IPS DF 4.7 (cell line): ENCODE results near the gene ALDH1L2.

Experiments
- DNase-seq: peaks from one replicate; pipeline ENCODE4 v3.0.0-alpha.2; 2013; ENCODE audit warnings: low spot score; ENCODE audit errors: extremely low read depth

ALDH1L2 gene

DNA sequence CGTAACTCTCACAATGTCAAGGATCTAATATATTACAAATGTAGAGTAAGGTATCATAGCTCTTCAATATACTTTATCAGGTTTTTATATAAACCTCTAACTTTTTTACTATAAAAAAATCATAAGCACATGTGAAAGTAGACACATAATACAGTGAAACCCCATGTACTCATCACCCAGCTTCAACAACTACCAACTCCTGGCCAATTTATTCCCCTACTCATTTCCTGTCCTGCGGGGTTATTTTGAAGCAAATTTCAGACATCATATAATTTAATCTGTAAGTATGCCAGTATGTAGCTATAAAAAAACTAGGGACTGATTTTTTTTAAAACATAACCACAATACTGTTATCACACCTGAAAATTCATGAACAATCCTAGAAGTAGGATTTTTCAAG, 50.4 kb downstream of the ALDH1L2 start:
- DNase-seq = no peak

- no peak for DNase-seq
Observed at GRCh38 chr12:105032703-105033357, 51.4 kb downstream of the ALDH1L2 start.

- DNase-seq = no peak
Observed at GRCh38 chr12:105030820-105031807, 53.1 kb downstream of the ALDH1L2 start.

DNA sequence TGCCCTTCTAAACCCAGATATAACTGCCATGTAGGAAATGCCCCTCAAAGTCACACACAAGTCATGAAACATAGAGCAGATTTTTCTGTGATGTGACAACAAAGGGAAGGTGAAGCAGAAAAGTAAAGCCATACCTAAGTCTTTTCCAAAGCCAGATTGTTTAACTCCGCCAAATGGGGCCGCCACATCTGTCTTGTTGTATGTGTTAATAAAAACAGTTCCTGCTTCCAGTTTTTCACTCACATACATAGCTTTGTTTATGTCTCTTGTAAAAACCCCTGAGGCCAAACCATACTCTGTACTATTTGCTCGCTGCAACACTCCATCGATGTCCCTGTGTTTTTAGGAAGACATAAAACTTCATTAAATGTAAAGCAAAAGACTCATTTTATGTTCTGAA, 57.8 kb downstream of the ALDH1L2 start:
- no peak for DNase-seq

DNA sequence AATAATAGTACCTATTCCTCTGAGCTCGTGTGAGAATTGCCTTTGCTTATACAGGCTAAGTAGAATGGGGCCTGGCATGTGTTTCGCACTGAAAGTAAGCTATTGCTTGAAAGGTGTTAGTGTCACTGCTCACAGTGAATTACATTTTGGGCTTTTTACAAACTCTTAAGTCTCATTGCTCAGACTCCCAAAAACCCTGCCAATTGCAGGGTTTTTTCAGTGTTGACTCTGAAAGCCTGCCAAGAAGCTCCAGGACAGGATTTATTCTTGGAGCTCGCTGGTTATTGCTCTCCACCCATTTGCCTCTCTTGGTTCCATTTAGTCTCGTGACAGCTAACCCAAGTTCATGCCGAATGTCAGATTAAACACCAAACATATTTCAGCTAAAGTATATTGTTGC, 58.4 kb downstream of the ALDH1L2 start:
- no peak for DNase-seq

DNA sequence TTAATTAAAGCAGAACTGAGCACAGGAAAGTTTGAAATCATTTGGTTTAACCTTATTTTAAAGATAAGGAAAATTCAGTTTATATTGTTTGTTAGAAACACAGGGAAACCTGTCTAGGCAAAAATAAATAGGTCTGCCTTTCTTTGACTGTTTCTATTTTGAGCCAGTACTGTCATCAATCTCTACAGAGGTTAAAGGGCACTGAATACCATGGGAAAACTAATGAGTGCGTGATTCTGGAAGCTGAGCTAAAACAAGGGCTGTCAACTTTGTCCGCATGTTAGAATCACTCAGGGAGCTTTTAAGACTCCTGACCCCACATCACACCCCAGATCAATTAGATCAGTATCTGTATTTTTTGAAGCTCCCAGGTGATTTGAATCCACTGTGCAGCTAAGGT, 59.3 kb downstream of the ALDH1L2 start:
- no peak for DNase-seq

GRCh38 chr12:105020241-105020962, 63.9 kb downstream of the ALDH1L2 start:
- DNase-seq = no peak

DNA sequence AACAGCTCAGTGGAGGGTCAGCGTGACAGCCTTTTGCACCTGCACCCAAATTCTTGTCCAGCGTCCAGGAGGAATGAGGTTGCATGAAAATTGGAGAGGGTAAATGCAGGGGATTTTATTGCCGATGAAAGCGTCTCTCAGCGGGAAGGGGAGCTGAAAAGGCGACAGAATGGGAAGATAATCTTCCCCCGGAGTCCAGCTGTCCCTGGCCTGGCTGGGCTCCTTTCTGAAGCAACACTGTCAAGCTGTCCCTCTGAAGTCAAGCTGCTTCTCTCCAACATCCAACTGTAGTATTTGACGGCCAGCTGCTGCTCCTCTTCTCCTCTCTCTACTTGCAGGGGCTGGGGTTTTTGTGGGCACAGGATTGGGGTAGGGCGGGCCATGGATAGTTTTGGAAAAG, 65.5 kb downstream of the ALDH1L2 start:
- DNase-seq = no peak

DNA sequence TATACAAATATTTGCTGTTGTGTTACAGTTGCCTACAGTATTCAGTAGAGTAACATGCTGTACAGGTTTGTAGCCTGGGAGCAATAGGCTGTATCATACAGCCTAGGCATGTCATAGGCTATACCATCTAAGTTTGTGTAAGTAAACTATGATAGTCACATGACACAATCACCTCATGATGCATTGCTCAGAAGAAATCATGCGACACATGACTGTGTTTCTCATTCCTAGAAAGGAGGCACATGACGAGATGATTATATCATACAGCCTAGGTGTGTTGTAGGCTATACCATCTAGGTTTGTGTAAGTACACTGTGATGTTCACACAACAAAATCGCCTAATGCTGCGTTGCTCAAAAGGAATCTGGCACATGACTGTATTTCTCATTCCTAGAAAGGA, 66.2 kb downstream of the ALDH1L2 start:
- DNase-seq = no peak

DNA sequence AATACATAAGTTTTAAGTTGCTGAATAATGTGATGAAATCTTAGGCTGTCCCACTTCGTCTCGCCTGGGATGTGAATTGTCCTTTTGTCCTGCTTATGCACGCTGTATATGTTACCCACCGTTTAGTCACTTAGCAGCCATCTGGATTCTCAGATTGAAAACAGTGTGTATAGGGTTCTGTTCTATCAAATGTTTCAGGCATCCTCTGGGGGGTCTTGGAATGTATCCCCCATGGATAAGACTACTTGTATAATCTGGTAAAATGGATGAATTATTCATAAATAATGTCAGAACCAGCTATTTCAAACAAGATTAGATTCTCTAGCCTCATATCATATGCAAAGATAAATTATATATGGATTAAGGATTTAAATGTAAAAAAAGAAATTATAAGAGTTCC, 68.7 kb downstream of the ALDH1L2 start:
- no peak for DNase-seq

DNA sequence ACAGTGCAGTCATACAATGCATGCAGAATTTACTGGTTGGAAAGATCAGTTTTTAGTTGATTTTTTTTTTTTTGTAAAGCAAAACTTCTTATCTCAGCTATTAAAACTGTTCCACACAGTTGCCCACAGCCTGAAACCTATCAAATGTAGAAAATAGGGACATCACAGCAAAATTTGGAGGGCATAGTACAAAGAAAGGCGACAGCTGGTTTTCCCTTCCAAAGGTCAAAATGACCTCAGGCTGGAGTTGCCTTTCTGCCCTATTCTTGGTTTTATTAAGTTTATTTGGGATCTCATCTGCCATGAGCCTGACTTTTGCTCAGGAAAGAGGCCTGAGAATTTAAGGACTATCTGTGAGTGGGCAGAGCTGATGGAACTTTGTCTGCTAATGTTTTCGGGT, 69.7 kb downstream of the ALDH1L2 start:
- no peak for DNase-seq

- DNase-seq = no peak
Observed at GRCh38 chr12:105013892-105014291, 70.4 kb downstream of the ALDH1L2 start.

- DNase-seq = no peak
Observed at GRCh38 chr12:105001476-105001875, 82.8 kb downstream of the ALDH1L2 start.

- DNase-seq = no peak
Observed at GRCh38 chr12:104999347-104999685, 84.9 kb downstream of the ALDH1L2 start.

GRCh38 chr12:104998423-104999346, 85.6 kb downstream of the ALDH1L2 start:
- DNase-seq = no peak

DNA sequence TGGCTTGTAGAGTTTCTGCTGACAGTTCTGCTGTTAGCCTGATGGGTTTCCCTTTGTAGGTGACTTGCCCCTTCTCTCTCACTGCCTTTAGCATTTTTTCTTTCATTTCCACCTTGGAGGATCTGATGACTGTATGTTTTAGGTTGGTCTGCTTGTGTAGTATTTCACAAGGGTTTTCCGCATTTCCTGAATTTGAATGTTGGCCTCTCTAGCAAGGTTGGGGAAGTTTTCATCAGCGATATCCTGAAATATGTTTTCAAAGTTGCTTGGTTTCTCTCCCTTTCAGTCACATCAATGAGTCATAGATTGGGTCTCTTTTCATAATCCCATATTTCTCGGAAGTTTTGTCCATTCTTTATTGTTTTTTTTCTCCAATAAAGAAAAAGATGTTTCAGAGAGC, 86.7 kb downstream of the ALDH1L2 start:
- no peak for DNase-seq

DNA sequence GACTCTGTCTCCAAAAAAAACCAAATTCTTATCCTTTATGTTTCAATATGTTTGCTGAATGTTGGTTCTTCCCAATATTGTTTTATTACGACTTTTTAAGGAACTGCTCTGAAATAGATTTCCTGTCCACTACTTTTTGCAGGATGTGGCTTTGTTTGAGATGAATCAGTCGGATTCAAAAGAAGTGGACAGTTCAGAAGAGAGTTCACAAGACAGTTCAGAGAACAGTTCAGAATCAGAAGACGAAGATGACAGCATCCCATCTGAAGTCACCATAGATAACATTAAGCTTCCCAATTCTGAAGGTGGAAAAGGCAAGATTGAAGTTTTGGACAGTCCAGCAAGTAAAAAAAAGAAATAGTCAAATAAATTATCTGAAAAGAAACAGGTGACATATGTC, 89.9 kb downstream of the ALDH1L2 start:
- no peak for DNase-seq

- DNase-seq = no peak
Observed at GRCh38 chr12:104991565-104992128, 92.6 kb downstream of the ALDH1L2 start.

DNA sequence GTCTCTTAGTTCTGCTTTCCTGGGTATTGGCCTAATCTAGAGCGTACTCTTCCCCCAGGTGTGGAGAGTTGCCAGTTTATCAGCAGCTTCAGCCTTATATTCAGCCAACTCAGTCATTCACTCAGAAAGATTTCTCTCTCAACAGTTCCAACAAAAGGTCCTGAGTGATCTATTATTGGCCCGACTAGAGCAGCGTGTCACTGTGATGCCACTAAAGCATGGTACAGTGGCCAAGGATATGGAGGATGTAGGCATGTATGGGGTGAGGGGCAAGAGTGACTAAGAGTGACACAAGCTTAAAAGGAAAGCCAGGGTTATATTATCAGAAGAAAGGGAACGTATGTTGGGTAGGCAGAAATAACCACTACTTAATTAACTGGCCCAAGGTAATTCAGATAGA, 93.3 kb downstream of the ALDH1L2 start:
- no peak for DNase-seq

DNA sequence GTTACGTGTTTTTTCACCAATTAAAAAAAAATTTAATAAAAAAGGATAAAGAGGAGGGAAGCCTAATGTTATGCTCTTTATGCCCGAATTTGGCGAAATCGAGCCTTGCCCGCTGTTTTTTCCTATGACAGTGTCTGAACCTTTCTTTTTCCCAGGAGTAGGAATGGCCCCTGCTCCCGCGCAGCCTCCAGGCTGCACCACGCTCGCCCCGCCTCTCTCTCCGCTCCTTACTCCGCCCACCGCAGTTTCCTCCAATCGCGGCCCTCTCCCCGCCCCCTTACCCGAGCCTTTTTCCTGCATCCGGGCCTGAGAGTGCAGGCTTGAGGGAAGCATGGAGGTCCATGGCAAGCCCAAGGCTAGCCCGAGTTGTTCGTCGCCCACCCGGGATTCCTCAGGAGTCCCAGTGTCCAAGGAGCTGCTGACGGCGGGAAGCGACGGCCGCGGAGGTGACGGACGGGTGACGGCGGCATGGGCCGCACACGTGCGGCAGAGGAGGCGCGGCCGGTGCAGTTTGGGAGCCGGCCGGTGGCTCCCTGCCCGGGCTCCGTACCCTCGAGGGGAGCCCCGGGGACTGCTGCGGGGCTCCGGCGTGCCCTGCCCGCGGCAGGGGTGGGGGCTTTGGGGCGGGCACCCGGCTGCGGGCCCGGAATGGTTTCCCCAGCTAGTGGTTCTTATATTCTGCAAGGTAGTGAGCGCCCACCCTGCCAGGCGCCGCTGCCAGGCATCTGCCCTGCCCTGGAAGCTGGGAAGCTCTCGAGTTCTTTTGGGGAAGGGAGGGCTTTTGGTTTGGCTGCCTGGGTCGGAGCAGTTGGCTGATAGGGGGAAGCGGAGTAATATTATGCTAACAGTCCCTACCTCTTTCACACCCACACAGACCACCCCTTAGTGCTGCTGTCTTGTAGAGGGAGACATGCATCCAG, 98.0 kb downstream of the ALDH1L2 start, which contains the start of gene NOPCHAP1:
Gene NOPCHAP1 (plus strand): TSS at position 295 of the 920 bp plus-strand sequence. CDS start 37 bp downstream, at position 332.
- peak; percentile 68 for DNase-seq
